B cell (primary cell): Measurements from ENCODE around the gene RBP3. TPM values are rescaled to one million over a fixed set of nuclear protein-coding genes. Genes with fewer than 3 reads are reported as not detected.

Source experiments
- ATAC-seq: fragments of 200-7000 bp; cut with Tn5 transposase; one replicate; pipeline ENCODE4 v1.10.0; 2021; ENCODE audit warnings: low read depth, mild to moderate bottlenecking, moderate number of reproducible peaks, moderate library complexity
- CTCF ChIA-PET: fragments of 350-600 bp; sonication (Branson Sonifier 250); formaldehyde crosslinking; loops from one replicate; lab custom pipeline; 2021; ENCODE audit warnings: antibody characterized with exemption, inconsistent platforms; lab: Charles Lee
- POLR2A ChIA-PET: fragments of 350-600 bp; sonication (Branson Sonifier 250); formaldehyde crosslinking; loops from one replicate; lab custom pipeline; 2021; ENCODE audit warnings: antibody characterized with exemption; lab: Charles Lee
- DNase-seq: peaks from one replicate; pipeline ENCODE4 v3.0.0; 2013
- H2AFZ ChIP-seq: 2 replicates; pipeline ENCODE4 v1.6.1; 2012; ENCODE audit warnings: mild to moderate bottlenecking, low read depth, low read length; ENCODE audit not compliant: insufficient read depth, poor library complexity, severe bottlenecking
- H3K27ac ChIP-seq, 2 donors: 1 replicate in 1 of 2; 2 replicates in 1 of 2; pipeline ENCODE4 v1.5.1; 2012 to 2013; ENCODE audit warnings: low read length in 2 of 2, mild to moderate bottlenecking in 2 of 2, moderate library complexity in 1 of 2
- H3K27me3 ChIP-seq, 4 experiments: fragments of 200-600 bp in 1 of 4; sonication (generic) in 1 of 4; replicated peaks in 1 of 4; 1 replicate in 2 of 4; 2 replicates in 2 of 4; pipeline versions ENCODE4 v1.6.1 to v1.7.0; 2013 to 2016; ENCODE audit warnings: low read length in 3 of 4, mild to moderate bottlenecking in 2 of 4, mixed read lengths in 1 of 4, moderate library complexity in 1 of 4; ENCODE audit not compliant: insufficient read depth in 4 of 4, control insufficient read depth in 3 of 4; ENCODE audit errors: control extremely low read depth in 1 of 4
- H3K36me3 ChIP-seq, 2 experiments: replicated peaks in 1 of 2; 1 replicate in 1 of 2; 2 replicates in 1 of 2; pipeline versions ENCODE4 v1.6.1 to v1.7.1; 2013; ENCODE audit warnings: low read length in 1 of 2; ENCODE audit not compliant: insufficient read depth in 2 of 2, control insufficient read depth in 1 of 2; ENCODE audit errors: control extremely low read depth in 1 of 2, extremely low read depth in 1 of 2
- H3K4me1 ChIP-seq, 2 donors: fragments of 200-600 bp in 1 of 2; sonication (generic) in 1 of 2; 1 replicate in 1 of 2; 2 replicates in 1 of 2; pipeline versions ENCODE4 v1.5.1 to v1.6.1; 2013 to 2017; ENCODE audit warnings: low read length in 2 of 2; ENCODE audit not compliant: control insufficient read depth in 2 of 2, insufficient read depth in 2 of 2
- H3K4me2 ChIP-seq: replicated peaks from 2 replicates; pipeline ENCODE3; 2012; ENCODE audit warnings: mild to moderate bottlenecking, low read depth, low read length; ENCODE audit not compliant: poor library complexity, severe bottlenecking
- H3K4me3 ChIP-seq, 5 experiments: fragments of 200-600 bp in 1 of 5; sonication (generic) in 1 of 5; 1 replicate in 3 of 5; 2 replicates in 2 of 5; pipeline versions ENCODE4 v1.5.1 to v1.7.0; 2011 to 2016; ENCODE audit warnings: low read length in 4 of 5, mild to moderate bottlenecking in 4 of 5, low read depth in 2 of 5, control low read depth in 1 of 5, moderate library complexity in 1 of 5; ENCODE audit not compliant: insufficient read depth in 1 of 5; ENCODE audit errors: control extremely low read depth in 1 of 5, extremely low read depth in 1 of 5
- H3K79me2 ChIP-seq: fragments of 200-600 bp; sonication (generic); one replicate; pipeline ENCODE4 v1.6.0; 2016; ENCODE audit warnings: low read length; ENCODE audit not compliant: control insufficient read depth, insufficient read depth
- H3K9ac ChIP-seq: fragments of 200-600 bp; sonication (generic); 2 replicates; pipeline ENCODE4 v1.6.1; 2017; ENCODE audit warnings: mild to moderate bottlenecking, low read length, moderate library complexity
- H3K9me3 ChIP-seq, 3 donors: one replicate each; pipeline versions ENCODE4 v1.6.1 to v1.7.1; 2013; ENCODE audit warnings: low read length in 2 of 3; ENCODE audit not compliant: control insufficient read depth in 2 of 3, insufficient read depth in 1 of 3; ENCODE audit errors: control extremely low read depth in 1 of 3
- H4K20me1 ChIP-seq: 2 replicates; pipeline ENCODE4 v1.6.0; 2012; ENCODE audit warnings: mild to moderate bottlenecking, low read length; ENCODE audit not compliant: insufficient read depth, control insufficient read depth, poor library complexity, severe bottlenecking
- H3K27ac Mint-ChIP-seq: one replicate; pipeline ENCODE4 v1.8.0; 2021; ENCODE audit warnings: mixed read lengths
- H3K27me3 Mint-ChIP-seq: one replicate; pipeline ENCODE4 v1.8.0; 2021; ENCODE audit warnings: mixed read lengths
- H3K4me1 Mint-ChIP-seq: one replicate; pipeline ENCODE4 v1.8.0; 2021; ENCODE audit warnings: mixed read lengths
- H3K4me3 Mint-ChIP-seq: one replicate; pipeline ENCODE4 v1.8.0; 2021; ENCODE audit warnings: mixed read lengths
- H3K9me3 Mint-ChIP-seq: one replicate; pipeline ENCODE4 v1.8.0; 2022; ENCODE audit warnings: mixed read lengths; ENCODE audit not compliant: insufficient read depth
- EZH2 ChIP-seq: IDR thresholded peaks from 2 replicates; pipeline ENCODE4 v1.6.1; 2012; ENCODE audit warnings: borderline replicate concordance, low read depth, mild to moderate bottlenecking, moderate library complexity, low read length; ENCODE audit not compliant: insufficient read depth, poor library complexity, severe bottlenecking
- WGBS: methylation state at CpG from one replicate; pipeline ENCODE4 v1.1.5; 2013; ENCODE audit warnings: missing lambda C conversion rate; ENCODE audit not compliant: insufficient coverage; 5-methylcytosine and 5-hydroxymethylcytosine counted together
- intact Hi-C: fragments of 100-400 bp; cut with micrococcal nuclease; formaldehyde crosslinking; loops from one replicate; pipeline ENCODE4 v1.10.0; 2022
- polyA plus RNA-seq: library from polyadenylated mRNA; depleted of rRNA; stranded (reverse); fragments of >200 nt; gene quantifications from 2 replicates; pipeline ENCODE4 v1.2.3, GENCODE V29; 2012
- total RNA-seq, 2 donors: library from RNA; stranded (reverse); fragments of 120-200 nt in 1 of 2; gene quantifications; 1 replicate in 1 of 2; 2 replicates in 1 of 2; pipeline versions ENCODE4 v1.2.3 to v1.2.4, GENCODE V29; 2013 to 2022
- TF ChIP-seq, protein P1 (sequence below): fragments of 200-600 bp; IDR thresholded peaks from one replicate; pipeline ENCODE4 v1.8.0; 2022; ENCODE audit warnings: antibody characterized with exemption, mild to moderate bottlenecking

RBP3 gene
- total and polyA plus RNA-seq, 2 donors (not counting 1 experiment from before 2014, with no cell fraction given): not detected

DNA sequence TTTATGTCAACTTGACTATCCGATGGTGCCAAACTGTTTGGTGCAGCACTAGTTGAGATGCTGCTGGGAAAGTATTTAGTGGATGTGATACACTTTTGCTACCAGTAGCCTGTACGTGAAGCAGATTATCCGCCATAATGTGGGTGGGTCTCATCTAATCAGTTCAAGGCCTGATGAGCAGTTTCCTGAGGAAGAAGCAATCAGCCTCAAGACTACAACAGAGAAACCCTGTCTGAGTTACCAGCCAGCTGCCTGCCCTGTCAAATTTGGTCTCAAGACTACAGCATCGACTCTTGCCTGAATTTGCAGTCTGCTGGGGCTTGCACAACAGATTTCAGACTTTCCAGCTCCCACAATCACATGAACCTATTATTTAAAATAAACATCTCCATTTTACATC lies 10.9 kb upstream of the RBP3 start:
- Mint-ChIP-seq H3K27ac (no peak overlapping the region), H3K4me3 (no peak overlapping the region), H3K9me3 (no peaks in the 10 kb centered on the region), H3K27me3 (peaks cover 42% of the 10 kb centered on the region), H3K4me1 (peaks cover 7% of the 10 kb centered on the region)
- Histone ChIP-seq H3K4me3 (no peak overlapping the region), H3K9ac (no peak overlapping the region), H4K20me1 (no peaks in the 10 kb centered on the region), H3K36me3 (no peaks in the 10 kb centered on the region), H3K4me1 (peaks cover 5 to 6% of the 10 kb centered on the region in 2 donors), H2AFZ (no peak overlapping the region), H3K4me2 (no peak overlapping the region), H3K27me3 (peaks cover 0 to 3% (median 0%) of the 10 kb centered on the region in 4 experiments), H3K27ac (no peak overlapping the region), H3K9me3 (no peaks in the 10 kb centered on the region), H3K79me2 (no peaks in the 10 kb centered on the region)
- 91% methylated on average over 3 of the region's 4 CpGs for WGBS
- no peak for TF ChIP-seq EZH2
- TF ChIP-seq, protein P1, sequence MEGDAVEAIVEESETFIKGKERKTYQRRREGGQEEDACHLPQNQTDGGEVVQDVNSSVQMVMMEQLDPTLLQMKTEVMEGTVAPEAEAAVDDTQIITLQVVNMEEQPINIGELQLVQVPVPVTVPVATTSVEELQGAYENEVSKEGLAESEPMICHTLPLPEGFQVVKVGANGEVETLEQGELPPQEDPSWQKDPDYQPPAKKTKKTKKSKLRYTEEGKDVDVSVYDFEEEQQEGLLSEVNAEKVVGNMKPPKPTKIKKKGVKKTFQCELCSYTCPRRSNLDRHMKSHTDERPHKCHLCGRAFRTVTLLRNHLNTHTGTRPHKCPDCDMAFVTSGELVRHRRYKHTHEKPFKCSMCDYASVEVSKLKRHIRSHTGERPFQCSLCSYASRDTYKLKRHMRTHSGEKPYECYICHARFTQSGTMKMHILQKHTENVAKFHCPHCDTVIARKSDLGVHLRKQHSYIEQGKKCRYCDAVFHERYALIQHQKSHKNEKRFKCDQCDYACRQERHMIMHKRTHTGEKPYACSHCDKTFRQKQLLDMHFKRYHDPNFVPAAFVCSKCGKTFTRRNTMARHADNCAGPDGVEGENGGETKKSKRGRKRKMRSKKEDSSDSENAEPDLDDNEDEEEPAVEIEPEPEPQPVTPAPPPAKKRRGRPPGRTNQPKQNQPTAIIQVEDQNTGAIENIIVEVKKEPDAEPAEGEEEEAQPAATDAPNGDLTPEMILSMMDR: no peak
- ATAC-seq: no peak
- ChIA-PET CTCF (no interaction called here), POLR2A (no interaction called here)
- no peak for DNase-seq
- intact Hi-C loops: no loop called here

DNA sequence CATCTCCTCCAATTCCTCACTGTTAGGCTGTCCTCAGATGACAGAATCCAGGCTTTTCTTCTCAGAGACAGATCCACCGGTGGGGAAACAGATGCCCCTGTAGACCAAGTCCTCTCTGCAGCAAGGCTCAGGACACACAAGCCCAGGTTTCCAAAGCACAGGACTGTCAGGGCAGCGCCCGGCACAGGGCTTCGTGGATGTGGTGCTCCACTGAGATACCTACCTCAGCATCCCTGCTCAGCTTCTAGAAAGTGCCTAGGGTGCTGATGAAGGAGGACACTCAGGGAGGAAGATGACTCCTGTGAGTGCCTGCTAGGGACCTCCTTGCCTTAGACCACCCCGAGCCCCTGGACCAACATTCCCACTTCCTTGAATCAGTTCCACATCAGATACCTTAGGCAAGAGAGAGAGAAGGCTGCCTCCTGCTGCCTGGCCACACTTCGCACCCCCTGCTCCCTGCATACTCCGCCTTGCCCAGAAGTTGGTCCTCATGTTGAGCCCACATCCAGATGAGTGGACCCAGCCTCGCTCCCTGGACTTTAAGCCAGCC lies 8.9 kb upstream of the RBP3 start:
- Histone ChIP-seq H3K9me3 (no peaks in the 10 kb centered on the region), H3K27me3 (peaks cover 0 to 3% (median 0%) of the 10 kb centered on the region in 4 experiments), H3K36me3 (no peaks in the 10 kb centered on the region), H3K27ac (no peak overlapping the region), H3K4me1 (peaks cover 5 to 6% of the 10 kb centered on the region in 2 donors), H3K79me2 (no peaks in the 10 kb centered on the region), H3K4me3 (no peak overlapping the region), H3K9ac (no peak overlapping the region), H2AFZ (no peak overlapping the region), H3K4me2 (no peak overlapping the region), H4K20me1 (no peaks in the 10 kb centered on the region)
- intact Hi-C loops: no loop called here
- DNase-seq (no peak), ATAC-seq (no peak)
- Mint-ChIP-seq H3K27ac (no peak overlapping the region), H3K4me3 (no peak overlapping the region), H3K9me3 (no peaks in the 10 kb centered on the region), H3K4me1 (peaks cover 7% of the 10 kb centered on the region), H3K27me3 (peaks cover 41% of the 10 kb centered on the region)
- POLR2A ChIA-PET: no interaction called here
- 97% methylated on average over 7 of the region's 8 CpGs for WGBS
- TF ChIP-seq, protein P1: no peak
- TF ChIP-seq EZH2: no peak
- CTCF ChIA-PET: interaction anchor here (0.6 to 1.9 kb wide), 3 partner anchors 14 to 315 kb away, joined by 3 to 16 read pairs (median 3); no protein-coding TSS in a partner anchor
